Forelimb muscle (tissue), 1 donor: ENCODE measurements around the gene ANKRD44. TPM values are rescaled to one million over a fixed set of nuclear protein-coding genes. Genes with fewer than 3 reads are reported as not detected.
A peak's percentile ranks its signal among the peaks of the same experiment; 100 is the strongest.

Source experiments
- DNase-seq: peaks from one replicate; pipeline ENCODE4 v3.0.0-alpha.2; 2013; ENCODE audit warnings: low read depth
- polyA plus RNA-seq: library from polyadenylated mRNA; unstranded; fragments of 120-200 nt; gene quantifications from one replicate; pipeline ENCODE4 v1.2.1, GENCODE V29; 2013; ENCODE audit not compliant: insufficient read length

The ANKRD44 gene
- polyA plus RNA-seq, 1 donor, result 18.1 TPM

DNA sequence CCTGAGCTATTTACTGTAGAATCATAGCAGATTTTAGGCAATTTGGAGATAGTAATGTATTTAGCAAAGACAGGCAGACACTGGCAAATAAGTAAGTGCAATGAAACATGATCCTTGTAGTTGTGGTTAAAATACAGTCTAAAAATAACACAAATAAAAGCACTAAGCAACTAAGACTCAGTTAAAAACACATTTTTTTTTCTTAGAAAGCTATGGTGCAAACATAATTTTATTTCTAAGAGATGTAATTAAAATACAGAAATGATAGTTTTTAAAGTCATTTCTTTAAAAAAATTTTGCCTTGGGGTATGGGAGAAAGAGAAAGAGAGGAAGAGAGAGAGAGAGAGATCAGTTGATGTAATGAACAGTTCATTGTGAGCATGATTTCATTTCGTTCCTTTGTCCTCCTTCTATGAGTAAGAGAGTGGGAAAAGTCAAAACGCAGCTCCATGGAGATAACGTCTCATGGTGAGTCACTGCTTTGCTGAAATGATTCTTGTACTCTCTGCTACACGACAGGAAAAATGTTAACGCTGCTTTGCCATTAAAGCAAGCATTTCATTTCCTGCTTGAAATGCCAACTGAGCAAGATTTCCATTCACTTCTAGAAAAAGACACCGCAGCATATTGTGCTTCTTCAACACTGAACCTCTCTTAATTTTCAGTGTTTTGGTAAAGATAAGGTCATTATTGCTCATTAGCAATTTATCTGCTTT lies 322.8 kb downstream of the ANKRD44 start:
- DNase-seq, result peak; percentile 64

DNA sequence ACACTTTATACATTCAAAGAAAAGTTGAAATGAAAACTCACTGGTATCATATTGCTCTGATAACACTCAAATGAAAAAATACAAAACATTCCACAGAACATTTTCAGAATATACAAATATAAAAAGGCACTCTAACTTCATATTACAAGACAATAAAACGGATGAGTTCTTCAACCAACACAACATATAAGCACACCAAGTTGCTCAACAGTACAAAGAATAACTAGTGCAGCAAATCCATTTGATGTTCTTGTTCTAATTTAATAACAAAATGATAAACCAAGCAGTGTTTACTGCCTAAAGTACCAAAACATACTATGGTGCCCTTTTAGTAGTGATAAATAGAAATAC lies 323.3 kb downstream of the ANKRD44 start:
- no peak for DNase-seq

DNA sequence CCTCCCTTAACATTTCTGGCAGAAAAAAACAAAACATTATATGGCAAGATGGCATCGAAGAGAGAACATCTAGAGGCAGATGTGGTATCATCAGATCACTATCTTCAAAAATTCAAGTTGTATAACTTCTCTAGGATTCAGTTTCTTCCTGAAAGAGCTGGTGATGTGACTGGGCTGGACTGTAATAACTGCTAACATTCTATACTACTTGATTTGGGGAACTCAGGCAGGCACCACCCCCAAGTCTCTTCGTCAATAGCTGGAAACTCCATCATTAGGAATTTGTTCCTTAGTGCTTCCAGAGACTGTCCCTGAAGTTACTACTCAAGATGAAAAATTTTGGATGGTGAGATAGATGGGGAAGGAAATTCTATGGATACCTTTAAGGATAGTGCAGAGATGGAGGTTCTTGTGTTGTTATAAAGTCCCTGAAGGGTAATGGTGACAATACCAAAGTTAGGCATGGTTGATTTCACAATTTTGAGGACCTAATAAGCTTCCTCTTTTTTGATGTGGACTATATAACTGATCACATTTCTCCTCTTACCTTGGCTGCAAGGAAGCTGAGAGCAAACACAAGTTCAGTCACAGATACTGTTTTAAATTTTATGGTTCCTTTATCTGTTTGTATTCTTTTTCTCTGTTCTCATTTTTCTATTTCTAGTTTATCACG lies 324.9 kb downstream of the ANKRD44 start:
- DNase-seq, result no peak

DNA sequence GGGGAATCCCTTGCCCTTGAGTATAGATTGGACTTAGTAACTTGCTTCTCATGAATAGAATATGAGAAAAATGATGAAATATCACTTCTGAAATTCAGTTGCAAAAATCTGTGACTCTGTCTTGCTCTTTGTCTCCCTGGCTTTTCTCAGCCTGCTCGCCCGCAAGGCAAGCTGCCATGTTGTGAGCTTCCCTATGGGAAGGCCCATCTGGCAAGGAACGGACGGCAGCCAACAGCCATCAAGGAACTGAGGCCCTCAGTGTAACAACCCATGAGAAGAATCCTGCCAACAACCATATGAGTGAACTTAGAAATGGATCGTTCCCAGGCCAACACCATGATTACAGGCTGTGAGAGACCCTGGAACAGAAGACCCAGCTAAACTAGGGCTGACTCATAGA lies 325.7 kb downstream of the ANKRD44 start:
- no peak for DNase-seq

DNA sequence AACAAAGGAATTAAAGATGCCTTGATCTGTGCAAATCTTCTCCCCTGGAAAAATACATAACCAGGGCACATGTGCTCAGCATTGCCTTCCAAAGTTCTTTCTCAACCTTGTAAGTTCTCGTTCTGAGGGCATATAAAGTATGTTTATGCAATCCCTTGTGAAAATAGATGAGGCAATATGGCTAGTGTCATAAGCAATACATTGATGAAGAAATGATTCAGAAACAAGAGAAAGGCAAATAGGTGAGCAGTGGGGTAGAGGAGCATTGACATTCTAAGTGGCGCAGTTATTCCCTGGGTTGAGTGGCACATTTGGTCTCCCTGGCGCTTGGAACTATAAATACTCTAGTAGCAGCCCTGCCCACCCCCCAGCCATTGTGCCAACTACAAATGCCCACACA lies 326.6 kb downstream of the ANKRD44 start:
- DNase-seq, result no peak

DNA sequence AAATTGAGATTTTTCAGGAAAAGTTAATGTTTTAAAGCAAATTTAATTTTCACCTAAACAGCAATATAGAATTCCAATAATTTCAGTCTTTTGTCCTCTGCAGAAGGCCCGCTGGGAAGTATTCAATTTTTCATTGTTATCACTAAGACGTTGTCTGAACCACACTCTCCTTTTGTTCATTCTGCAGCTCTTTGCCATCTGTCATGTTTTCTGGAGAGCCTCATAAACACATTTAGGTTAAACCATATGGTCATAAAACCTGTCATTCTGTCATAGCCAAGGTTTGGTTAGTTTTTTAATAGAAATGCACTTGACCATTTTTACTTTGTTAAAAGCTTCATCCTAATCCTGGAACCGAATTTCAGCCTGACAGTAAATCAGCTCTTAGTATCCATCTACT lies 330.1 kb downstream of the ANKRD44 start:
- no peak for DNase-seq

DNA sequence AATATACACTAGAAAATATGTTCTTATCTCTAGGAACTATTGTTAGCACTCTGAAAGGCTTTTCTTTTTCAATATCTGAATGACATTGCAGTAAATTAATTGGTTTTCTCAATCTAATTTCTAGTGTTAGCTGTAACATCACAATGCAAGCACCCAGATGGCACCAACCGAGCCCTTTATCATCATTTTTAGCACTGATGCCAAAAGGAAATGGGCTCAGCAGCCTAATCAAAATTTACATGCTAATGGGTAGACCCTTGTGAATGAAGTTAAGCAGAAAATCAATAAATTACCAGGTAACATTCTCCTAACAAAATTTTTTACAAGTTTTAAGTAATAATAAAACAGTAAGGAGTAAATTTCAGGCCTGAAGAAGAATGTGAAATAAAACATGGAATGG lies 330.6 kb downstream of the ANKRD44 start:
- no peak for DNase-seq

DNA sequence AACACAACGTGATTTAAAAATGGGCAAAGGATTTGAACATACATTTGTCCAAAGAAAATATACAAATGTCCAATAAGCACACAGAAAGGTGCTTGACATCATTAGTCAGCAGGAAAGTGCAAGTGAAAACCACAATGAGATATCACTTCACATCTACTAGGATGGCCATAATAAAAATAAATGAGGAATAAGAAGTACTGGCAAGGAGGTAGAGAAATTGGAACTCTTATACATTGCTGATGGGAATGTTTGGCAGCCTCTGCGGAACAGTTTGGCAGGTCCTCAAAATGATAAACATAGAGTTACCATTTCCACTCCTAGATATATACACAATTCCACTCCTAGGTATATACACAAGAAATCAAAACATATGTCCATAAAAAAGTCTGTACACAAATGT lies 333.1 kb downstream of the ANKRD44 start:
- no peak for DNase-seq

DNA sequence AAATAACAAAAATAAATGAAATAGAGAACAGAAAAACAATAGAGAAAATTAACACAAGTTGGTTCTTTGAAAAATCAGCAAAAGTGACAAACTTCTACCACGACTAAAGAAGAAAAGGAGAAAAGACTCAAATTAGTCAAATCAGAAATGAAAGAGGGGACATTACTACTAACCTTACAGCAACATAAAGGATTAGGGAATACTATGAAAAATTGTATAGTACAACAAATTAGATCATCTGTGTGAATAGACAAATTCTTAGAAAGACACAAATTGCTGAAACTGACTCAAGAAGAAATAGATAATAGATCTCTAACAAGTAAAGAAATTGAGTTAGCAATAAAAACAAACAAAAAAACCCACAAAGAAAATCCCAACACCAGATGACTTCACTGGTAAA lies 335.6 kb downstream of the ANKRD44 start:
- no peak for DNase-seq

DNA sequence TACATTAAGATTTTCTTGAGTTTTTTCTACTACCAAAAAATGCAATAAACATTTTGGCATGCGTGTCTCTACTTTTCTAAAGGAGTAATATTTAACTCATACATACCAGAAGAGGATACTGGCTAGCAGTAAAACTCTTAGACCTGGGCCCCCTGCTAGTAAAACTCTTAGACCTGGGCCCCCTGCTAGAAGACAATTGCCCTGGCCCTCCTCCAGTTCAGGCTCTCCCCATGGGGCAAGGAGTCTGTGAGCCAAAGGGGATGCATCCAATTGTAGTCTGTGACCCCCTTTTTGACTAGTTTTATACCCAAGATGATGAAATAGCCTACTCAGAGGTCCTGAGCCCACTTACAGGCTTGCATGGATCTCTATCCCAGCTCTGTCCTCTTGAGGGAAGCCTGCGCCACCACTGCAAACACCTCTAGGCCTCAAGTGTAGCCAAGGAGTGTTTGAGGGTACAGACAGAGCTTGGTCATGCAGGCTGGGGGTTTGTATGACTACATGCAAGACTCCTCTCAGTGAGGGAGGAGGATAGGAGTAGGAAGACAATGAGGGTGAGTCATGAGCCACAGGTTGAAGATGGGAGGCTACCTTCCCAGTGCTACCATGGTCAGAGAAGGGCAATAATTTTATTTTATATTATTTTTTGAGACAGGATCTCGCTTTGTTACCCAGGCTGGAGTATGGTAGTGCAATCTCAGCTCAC lies 338.9 kb downstream of the ANKRD44 start:
- no peak for DNase-seq

DNA sequence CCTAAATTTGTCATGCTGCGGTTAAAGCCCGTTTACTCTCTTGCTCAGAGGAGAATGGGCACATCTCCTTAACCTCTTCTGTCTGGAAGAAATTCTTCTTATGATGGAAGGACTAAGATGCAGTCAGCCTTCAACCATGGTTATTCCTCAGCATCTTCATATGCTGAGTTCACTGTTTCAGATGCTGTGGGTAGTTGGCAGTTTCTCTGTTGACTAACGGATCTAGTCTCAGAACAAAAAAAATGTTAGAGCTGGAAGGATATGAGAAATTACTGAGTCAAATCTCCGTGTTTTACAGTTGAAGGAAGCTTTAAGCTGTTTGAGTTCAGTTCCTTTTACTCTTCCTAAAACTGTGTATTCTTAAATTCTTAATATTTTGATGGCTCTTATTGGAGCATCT lies 340.5 kb downstream of the ANKRD44 start:
- no peak for DNase-seq

DNA sequence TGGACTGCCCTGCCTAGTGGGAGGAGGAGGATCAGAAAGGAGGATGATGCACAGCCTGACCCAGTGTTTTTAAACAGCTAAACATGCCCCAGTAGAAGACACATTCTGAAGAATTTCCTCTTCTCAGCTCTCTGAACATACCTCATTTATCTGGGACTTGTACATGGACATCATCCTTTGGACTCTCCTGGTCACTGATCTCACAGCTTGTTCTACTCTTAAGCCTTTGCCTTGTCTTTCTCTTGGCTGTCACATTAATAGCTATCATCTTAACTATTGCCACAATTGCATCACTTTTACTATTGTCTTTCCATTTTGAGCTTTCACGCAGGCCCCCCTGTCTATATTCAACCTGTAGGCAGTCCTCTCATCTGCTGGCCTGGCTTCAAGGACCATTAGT lies 342.1 kb downstream of the ANKRD44 start:
- DNase-seq, result no peak

DNA sequence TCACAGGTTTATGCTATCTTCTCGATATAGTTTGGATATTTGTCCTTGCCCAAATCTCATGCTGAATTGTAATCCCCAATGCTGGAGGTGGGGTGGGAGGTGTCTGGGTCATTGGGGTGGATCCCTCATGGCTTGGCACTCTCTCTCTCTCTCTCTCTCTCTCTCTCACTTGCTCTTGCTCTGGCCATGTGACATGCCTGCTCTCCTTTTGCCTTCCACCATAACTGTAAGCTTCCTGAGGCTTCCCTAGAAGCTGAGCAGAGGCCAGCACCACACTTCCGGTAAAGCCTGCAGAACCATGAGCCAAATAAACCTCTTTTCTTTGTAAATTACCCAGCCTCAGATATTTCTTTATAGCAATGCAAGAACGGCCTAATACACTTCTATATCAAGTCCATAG lies 342.8 kb downstream of the ANKRD44 start:
- DNase-seq, result no peak

DNA sequence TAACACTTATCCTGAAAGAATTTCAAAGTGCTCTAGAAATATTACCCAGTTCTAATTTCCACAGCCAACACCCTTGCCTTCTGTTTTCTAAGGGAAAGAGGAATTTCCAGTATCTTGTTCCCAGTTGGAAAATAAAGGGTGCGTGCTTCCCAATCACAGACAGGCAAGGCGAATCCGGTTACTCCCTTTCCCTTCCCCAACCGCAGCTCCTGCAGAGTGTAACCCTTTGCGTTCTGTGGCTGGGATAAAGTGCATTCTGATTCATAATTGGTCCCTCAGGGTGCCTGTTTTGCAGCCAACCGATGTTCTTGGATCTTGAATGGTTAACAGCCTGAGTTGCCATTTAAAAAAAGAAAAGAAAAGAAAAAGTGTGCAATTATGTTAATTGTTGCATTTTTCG lies 343.5 kb downstream of the ANKRD44 start:
- DNase-seq, result peak; percentile 20

DNA sequence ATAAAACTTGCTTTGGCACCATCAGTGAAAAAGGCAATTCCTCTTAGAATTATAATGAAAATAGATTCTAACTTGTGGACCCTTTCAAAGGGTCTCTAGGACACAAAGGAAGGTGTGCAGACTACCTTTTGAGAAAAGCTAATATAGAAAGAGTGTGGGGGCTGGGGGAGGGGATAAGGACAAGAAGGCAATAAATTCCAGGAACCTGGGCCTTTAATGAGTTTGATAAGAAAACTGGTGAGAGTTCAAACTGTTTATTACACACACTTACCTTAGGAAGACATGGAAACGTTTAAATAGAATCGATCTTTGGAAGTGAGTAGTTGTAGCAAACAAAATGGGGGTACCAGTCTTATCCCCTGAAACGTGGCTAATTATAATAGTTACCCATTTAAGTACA lies 344.5 kb downstream of the ANKRD44 start:
- DNase-seq, result no peak

DNA sequence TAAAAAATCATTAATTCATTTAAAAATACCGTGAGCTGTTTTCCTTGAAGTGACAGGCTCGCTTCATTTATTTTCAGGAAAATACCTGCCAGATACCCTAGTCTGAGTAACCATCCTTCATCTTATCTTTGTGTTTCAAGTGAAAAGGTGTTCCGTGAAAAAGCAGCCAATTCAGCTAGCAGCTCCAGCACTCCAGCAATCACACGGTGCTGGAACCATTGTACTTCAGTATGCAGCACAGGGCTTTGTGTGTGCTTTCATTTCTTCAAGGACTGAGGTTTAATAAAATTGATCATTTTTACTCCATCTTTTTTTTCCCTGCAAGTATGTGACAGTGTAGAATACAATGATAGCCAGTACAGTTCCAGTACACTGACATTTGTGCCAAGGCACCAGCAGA lies 344.9 kb downstream of the ANKRD44 start:
- DNase-seq, result no peak

DNA sequence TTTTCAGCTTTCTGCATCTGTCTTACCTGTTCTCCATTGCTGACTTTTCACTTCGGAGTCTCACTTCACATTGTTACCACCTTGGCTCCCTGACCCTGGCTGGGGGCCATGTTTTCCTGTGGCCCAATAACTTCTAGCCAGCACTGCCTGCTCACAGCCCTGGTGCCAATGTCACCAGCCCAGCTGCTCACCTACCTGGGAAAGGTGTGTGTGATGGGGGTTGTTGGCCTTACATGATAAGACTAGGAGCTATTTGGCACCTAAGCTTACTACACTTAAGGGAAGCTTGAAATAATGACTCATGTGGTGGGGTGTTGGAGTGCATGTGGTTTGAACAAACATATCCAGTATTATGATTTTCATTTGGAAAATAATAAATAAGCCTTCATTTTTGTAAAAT lies 346.6 kb downstream of the ANKRD44 start:
- no peak for DNase-seq

DNA sequence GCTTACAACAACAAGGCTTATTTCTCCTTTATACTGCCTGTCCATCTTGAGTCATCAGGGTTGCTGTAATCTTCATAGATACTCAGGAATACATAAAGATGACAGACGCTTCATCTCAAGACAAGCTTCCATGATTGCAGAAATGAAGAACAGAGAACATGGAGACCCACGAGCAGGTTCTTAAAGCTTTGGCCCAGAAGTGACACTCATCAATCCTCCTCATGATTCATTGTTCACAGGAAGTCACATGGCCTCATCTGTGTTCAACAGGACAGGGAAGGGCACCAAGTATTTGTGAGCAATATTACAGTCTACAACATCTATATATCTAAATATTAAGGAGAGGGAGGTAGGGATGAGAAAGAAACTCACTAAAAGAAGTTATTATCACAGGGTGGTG lies 347.5 kb downstream of the ANKRD44 start:
- no peak for DNase-seq

DNA sequence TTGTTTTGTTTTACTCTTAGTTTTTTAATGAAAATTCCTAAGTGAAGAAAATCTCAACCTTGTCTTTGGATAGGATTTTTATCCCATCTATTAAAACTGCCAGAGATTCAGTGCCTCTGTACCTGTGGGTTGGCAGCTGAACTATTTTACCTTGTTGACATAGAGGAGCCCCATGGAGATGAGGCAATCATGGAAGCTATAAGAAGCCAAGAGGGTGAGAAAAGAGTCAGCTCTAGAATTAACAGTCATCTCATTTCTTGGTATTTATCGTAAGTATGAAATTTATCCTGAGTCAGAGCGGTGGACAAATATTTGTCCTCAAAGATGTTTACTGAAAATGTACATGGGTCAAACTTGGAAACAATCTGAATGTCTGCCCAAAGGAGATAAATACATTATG lies 348.3 kb downstream of the ANKRD44 start:
- no peak for DNase-seq

DNA sequence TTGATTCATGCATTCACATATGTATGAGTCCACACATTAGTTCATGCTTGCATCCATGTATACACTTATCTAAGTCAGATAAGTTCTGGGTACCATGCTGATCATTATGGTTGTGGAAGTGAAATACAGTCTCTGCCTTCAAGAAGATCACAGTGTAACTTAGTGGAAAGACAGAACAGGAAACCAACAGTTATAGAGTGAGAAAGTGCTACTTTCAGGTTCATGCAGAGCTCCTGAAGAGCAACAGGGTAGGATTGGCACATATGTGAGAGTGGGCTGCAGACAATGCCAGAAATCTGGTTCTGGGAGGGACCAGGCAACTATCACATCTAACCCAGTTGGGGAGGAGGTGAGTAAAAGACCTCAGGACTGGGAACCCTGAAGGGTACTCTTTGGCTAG lies 348.7 kb downstream of the ANKRD44 start:
- DNase-seq, result no peak

DNA sequence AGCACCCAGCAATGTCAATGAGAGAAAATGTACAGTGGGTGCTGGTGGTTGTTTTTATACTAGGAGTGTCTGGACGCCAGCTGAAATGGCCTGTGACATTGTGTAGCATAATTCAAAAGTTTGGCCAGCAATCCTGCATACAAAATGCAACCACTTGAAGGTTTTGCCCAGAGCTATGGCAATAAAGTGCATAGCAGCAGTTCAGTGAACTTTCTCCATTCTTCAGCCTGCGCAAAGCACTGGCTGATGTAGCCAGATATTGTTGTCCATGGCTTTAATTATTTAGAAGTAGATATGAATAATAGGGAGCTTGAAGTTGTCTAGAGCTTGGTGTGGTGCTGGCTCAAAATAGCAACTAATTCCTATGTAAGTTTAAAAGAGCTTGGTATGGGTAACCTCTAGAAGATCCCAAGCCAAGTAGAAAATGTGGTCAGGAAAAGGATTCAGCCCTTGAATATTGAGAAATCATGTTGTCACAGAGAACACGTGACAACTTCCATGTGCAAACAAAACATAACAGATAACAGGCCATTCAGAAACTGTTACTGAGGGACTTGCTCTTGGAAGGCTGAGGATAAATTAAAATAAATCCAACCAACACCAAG lies 350.7 kb downstream of the ANKRD44 start:
- DNase-seq, result no peak

DNA sequence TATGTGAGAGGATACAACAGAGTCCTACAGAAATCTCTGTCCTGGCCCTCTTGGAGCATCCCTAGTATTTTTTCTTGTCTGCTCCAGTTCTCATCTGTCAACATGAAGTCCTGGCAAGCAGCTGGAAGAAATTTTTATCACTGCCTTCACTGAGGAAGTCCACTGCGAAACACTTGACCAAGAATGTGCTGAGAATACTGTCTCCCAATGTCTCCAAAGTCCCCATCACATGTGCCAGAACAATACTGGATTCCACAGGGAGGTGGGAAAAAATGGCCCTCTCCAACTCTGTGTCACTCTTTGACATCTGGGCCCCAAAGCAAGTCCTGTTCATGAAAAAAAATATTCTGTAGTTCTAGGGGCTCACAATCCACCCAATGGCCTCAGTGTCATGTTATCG lies 351.3 kb downstream of the ANKRD44 start:
- DNase-seq, result no peak
